Keratinocyte (primary cell): Measurements from ENCODE around the gene FAM83C. TPM values are rescaled to one million over a fixed set of nuclear protein-coding genes. Genes with fewer than 3 reads are reported as not detected.
A peak's percentile ranks its signal among the peaks of the same experiment; 100 is the strongest.

Experiments
- DNase-seq: peaks from one replicate; pipeline ENCODE4 v3.0.0-alpha.2; 2011; ENCODE audit warnings: low read depth, missing footprints, low spot score
- FAIRE-seq: peaks from 2 replicates; lab custom pipeline; 2011; peaks lifted over from hg19 to GRCh38; lab: Jason Lieb, UNC
- H2AFZ ChIP-seq: 2 replicates; pipeline ENCODE4 v1.6.0; 2012; ENCODE audit warnings: low read length, control low read depth, inconsistent platforms; ENCODE audit not compliant: control insufficient read depth
- H3K27ac ChIP-seq: 2 replicates; pipeline ENCODE4 v1.5.1; 2011; ENCODE audit warnings: low read length; ENCODE audit not compliant: control insufficient read depth, insufficient read depth
- H3K27me3 ChIP-seq: 3 replicates; pipeline ENCODE4 v1.6.0; 2011; ENCODE audit warnings: low read length; ENCODE audit not compliant: control insufficient read depth, insufficient read depth; ENCODE audit errors: extremely low read depth
- H3K36me3 ChIP-seq, 2 experiments: 2 replicates in 1 of 2; 3 replicates in 1 of 2; pipeline ENCODE4 v1.5.1; 2011; ENCODE audit warnings: low read length in 2 of 2, mild to moderate bottlenecking in 1 of 2; ENCODE audit not compliant: control insufficient read depth in 2 of 2, insufficient read depth in 2 of 2; ENCODE audit errors: extremely low read depth in 1 of 2
- H3K4me1 ChIP-seq: 3 replicates; pipeline ENCODE4 v1.5.1; 2011; ENCODE audit warnings: low read length; ENCODE audit not compliant: control insufficient read depth, insufficient read depth; ENCODE audit errors: extremely low read depth
- H3K4me2 ChIP-seq: 3 replicates; pipeline ENCODE4 v1.6.0; 2011; ENCODE audit warnings: low read depth, low read length; ENCODE audit not compliant: control insufficient read depth, insufficient read depth; ENCODE audit errors: extremely low read depth
- H3K4me3 ChIP-seq, 3 experiments: fragments of 200-600 bp in 1 of 3; sonication (generic) in 1 of 3; 2 replicates in 2 of 3; 3 replicates in 1 of 3; pipeline ENCODE4 v1.5.1; 2011 to 2016; ENCODE audit warnings: low read length in 3 of 3, mild to moderate bottlenecking in 3 of 3, control low read depth in 2 of 3, inconsistent platforms in 1 of 3, low read depth in 1 of 3, mixed read lengths in 1 of 3, mixed run types in 1 of 3, moderate library complexity in 1 of 3; ENCODE audit not compliant: control insufficient read depth in 2 of 3, insufficient read depth in 2 of 3; ENCODE audit errors: extremely low read depth in 1 of 3
- H3K79me2 ChIP-seq: 2 replicates; pipeline ENCODE4 v1.6.0; 2012; ENCODE audit warnings: low read length; ENCODE audit not compliant: control insufficient read depth, insufficient read depth
- H3K9ac ChIP-seq: 3 replicates; pipeline ENCODE4 v1.6.0; 2011; ENCODE audit warnings: low read length; ENCODE audit not compliant: control insufficient read depth, insufficient read depth; ENCODE audit errors: extremely low read depth
- H3K9me1 ChIP-seq: 3 replicates; pipeline ENCODE4 v1.6.0; 2011; ENCODE audit warnings: low read length; ENCODE audit not compliant: control insufficient read depth, insufficient read depth; ENCODE audit errors: extremely low read depth
- H3K9me3 ChIP-seq: 2 replicates; pipeline ENCODE4 v1.5.1; 2012; ENCODE audit warnings: low read depth, low read length; ENCODE audit not compliant: control insufficient read depth
- H4K20me1 ChIP-seq: 3 replicates; pipeline ENCODE4 v1.6.0; 2011; ENCODE audit warnings: low read length; ENCODE audit not compliant: control insufficient read depth, insufficient read depth; ENCODE audit errors: extremely low read depth
- EZH2 ChIP-seq: IDR thresholded peaks from one replicate; pipeline ENCODE4 v1.6.1; 2012; ENCODE audit warnings: inconsistent platforms, mild to moderate bottlenecking, low read length, moderate library complexity
- dilution Hi-C: fragments of 300-500 bp; cut with MboI; formaldehyde crosslinking; loops from one replicate; pipeline ENCODE4 v1.7.0; 2020; ENCODE audit warnings: low sequenced_read_pairs; ENCODE audit not compliant: extremely low pct_ligation_motif_present
- polyA plus RNA-seq, 5 experiments: library from polyadenylated mRNA; depleted of rRNA in 3 of 5; stranded (reverse) in 3 of 5; stranded (forward) in 1 of 5; unstranded in 1 of 5; fragments of >200 nt; gene quantifications; 1 replicate in 1 of 5; 2 replicates in 3 of 5; 3 replicates in 1 of 5; pipeline versions ENCODE4 v1.2.1 to v1.2.3, GENCODE V29; 2011 to 2012; ENCODE audit warnings: missing spikeins in 2 of 5, low read depth in 1 of 5, low replicate concordance in 1 of 5
- TF ChIP-seq, protein P1 (sequence below), 3 experiments: IDR thresholded peaks in 1 of 3; conservative IDR thresholded peaks in 1 of 3; optimal IDR thresholded peaks in 1 of 3; 2 replicates in 2 of 3; 3 replicates in 1 of 3; pipeline versions ENCODE3 to v1.5.1; 2011; ENCODE audit warnings: low read length in 3 of 3, mild to moderate bottlenecking in 3 of 3, moderate library complexity in 2 of 3, control low read depth in 1 of 3, inconsistent platforms in 1 of 3; ENCODE audit not compliant: insufficient read depth in 2 of 3; ENCODE audit errors: extremely low read depth in 1 of 3

FAM83C gene
- polyA plus RNA-seq, 1 donor (not counting 4 experiments of a cell fraction or from before 2014, with no cell fraction given) = 12.4 TPM

DNA sequence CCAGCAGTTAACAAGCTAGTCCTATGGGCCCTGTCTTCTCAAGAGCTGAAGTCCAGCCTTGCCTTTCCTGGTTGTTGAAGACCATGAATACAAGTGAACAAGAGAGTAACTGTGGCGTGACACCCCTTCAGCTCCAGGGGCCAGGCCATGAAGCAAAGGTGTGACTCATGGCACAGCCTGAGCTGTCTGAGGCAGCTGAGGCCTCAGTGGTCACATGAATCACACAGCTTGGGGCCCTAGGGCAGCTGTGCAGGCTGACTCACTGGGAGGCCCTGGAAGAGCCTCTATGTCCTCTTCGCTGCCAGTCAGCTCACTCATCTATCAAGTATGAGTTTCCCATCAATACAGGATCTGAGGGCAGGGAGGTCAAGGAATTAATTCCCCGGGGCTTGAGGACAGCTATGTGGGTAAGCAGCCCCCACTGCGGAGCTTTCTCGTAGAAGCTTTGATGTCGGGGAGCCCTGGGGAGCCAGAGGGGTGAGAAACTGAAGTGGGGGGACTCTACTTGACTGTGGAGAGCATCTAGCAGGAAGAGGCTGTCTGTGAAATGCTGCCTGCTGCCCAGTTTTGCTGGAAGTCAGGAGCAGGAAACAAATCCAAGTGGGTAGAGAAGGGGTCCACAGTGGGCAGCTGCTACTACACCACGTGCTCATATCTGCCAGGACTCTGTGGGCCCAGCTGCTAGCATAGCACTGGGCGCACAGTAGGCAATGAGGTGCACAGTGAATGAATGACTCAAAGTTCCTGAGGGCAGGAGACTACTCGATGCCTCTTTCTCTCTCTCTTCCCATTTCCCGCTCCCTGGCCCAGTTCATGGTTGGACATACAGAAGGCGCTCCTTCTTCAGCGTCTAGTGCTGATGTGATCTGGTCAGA, 13.7 kb upstream of the FAM83C start:
- no peaks in the 10 kb centered on the region for H3K79me2 ChIP-seq
- H2AFZ ChIP-seq = no peak overlapping the region
- peaks cover 2 to 19% of the 10 kb centered on the region in 2 experiments for H3K36me3 ChIP-seq
- H3K4me2 ChIP-seq = peak overlapping the region; percentile 46
- no peaks in the 10 kb centered on the region for H3K9me3 ChIP-seq
- dilution Hi-C loops = no loop called here
- peak overlapping the region in 1 of 3 experiments; percentile 2 for H3K4me3 ChIP-seq
- H3K27ac ChIP-seq = peak overlapping the region; percentile 98
- no peaks in the 10 kb centered on the region for H4K20me1 ChIP-seq
- TF ChIP-seq EZH2 = no peak
- TF ChIP-seq, protein P1, sequence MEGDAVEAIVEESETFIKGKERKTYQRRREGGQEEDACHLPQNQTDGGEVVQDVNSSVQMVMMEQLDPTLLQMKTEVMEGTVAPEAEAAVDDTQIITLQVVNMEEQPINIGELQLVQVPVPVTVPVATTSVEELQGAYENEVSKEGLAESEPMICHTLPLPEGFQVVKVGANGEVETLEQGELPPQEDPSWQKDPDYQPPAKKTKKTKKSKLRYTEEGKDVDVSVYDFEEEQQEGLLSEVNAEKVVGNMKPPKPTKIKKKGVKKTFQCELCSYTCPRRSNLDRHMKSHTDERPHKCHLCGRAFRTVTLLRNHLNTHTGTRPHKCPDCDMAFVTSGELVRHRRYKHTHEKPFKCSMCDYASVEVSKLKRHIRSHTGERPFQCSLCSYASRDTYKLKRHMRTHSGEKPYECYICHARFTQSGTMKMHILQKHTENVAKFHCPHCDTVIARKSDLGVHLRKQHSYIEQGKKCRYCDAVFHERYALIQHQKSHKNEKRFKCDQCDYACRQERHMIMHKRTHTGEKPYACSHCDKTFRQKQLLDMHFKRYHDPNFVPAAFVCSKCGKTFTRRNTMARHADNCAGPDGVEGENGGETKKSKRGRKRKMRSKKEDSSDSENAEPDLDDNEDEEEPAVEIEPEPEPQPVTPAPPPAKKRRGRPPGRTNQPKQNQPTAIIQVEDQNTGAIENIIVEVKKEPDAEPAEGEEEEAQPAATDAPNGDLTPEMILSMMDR (optimal IDR thresholded peaks at IDR 0.05 in 1 of 3, IDR thresholded peaks at IDR 0.05 in 1 of 3, conservative IDR thresholded peaks at IDR 0.05 in 1 of 3; ENCODE audit: extremely low read depth in 1 of 3, insufficient read depth in 2 of 3, low read length in 3 of 3) = no peak
- peaks cover 85% of the 10 kb centered on the region for H3K4me1 ChIP-seq
- H3K27me3 ChIP-seq = no peaks in the 10 kb centered on the region
- no peaks in the 10 kb centered on the region for H3K9me1 ChIP-seq
- peak overlapping the region; percentile 64 for H3K9ac ChIP-seq
- DNase-seq (peak; percentile 99), FAIRE-seq (peak; percentile 98)

GRCh38 chr20:35304956-35305355, 12.7 kb upstream of the FAM83C start:
- Histone ChIP-seq H3K9me3 (no peaks in the 10 kb centered on the region), H3K4me3 (no peak overlapping the region), H3K4me2 (peak overlapping the region; percentile 59), H4K20me1 (no peaks in the 10 kb centered on the region), H3K9ac (peak overlapping the region; percentile 64), H3K79me2 (no peaks in the 10 kb centered on the region), H2AFZ (no peak overlapping the region), H3K9me1 (no peaks in the 10 kb centered on the region), H3K36me3 (peaks cover 2 to 19% of the 10 kb centered on the region in 2 experiments), H3K4me1 (peaks cover 83% of the 10 kb centered on the region), H3K27me3 (no peaks in the 10 kb centered on the region), H3K27ac (peak overlapping the region; percentile 98)
- TF ChIP-seq, protein P1 (optimal IDR thresholded peaks at IDR 0.05 in 1 of 3, IDR thresholded peaks at IDR 0.05 in 1 of 3, conservative IDR thresholded peaks at IDR 0.05 in 1 of 3; ENCODE audit: extremely low read depth in 1 of 3, insufficient read depth in 2 of 3, low read length in 3 of 3) = no peak
- no peak for TF ChIP-seq EZH2
- dilution Hi-C loops = no loop called here
- FAIRE-seq (no peak), DNase-seq (no peak)
